Natural killer cell treated with Interleukin-12 subunit alpha and Interleukin-12 subunit beta and Interleukin-15 and Interleukin-18, amount 100 ng/mL, for 72 hours (primary cell): ENCODE data around the gene NEB. TPM values are rescaled to one million over a fixed set of nuclear protein-coding genes. Genes with fewer than 3 reads are reported as not detected.

Experiments used
- ATAC-seq, 2 donors: fragments of 150-1000 bp; cut with Tn5 transposase in 1 of 2; sonication (Bioruptor Pico), chemical (Tn5 transposase) in 1 of 2; 2 replicates each; pipeline ENCODE4 v1.10.0; 2021
- DNase-seq: peaks from one replicate; pipeline ENCODE4 v3.0.0; 2022; ENCODE audit warnings: low spot score
- H3K27ac Mint-ChIP-seq, 2 donors: 1 replicate in 1 of 2; 2 replicates in 1 of 2; pipeline ENCODE4 v1.8.0; 2022; ENCODE audit warnings: mixed read lengths in 2 of 2, mild to moderate bottlenecking in 1 of 2, moderate library complexity in 1 of 2
- H3K27me3 Mint-ChIP-seq, 2 donors: 1 replicate in 1 of 2; 2 replicates in 1 of 2; pipeline ENCODE4 v1.8.0; 2022; ENCODE audit warnings: mixed read lengths in 2 of 2
- H3K36me3 Mint-ChIP-seq: one replicate; pipeline ENCODE4 v1.8.0; 2022; ENCODE audit warnings: mixed read lengths
- H3K4me1 Mint-ChIP-seq, 2 donors: 1 replicate in 1 of 2; 2 replicates in 1 of 2; pipeline ENCODE4 v1.8.0; 2022; ENCODE audit warnings: low read depth in 2 of 2, mixed read lengths in 2 of 2, mild to moderate bottlenecking in 1 of 2
- H3K4me3 Mint-ChIP-seq: one replicate; pipeline ENCODE4 v1.8.0; 2022; ENCODE audit warnings: mixed read lengths
- H3K9me3 Mint-ChIP-seq: 2 replicates; pipeline ENCODE4 v1.8.0; 2022; ENCODE audit warnings: mixed read lengths
- total RNA-seq, 2 donors: library from RNA; stranded (reverse); gene quantifications; one replicate each; pipeline ENCODE4 v1.2.3, GENCODE V29; 2022

Gene NEB
- 1 to 10 TPM in 1 of 2 donors, under 1 TPM in 1; 0.31 to 2.3 TPM for total RNA-seq

- H3K4me1 Mint-ChIP-seq = peaks cover 9% of the 10 kb centered on the region in 2 donors
- H3K9me3 Mint-ChIP-seq = no peaks in the 10 kb centered on the region
- no peaks in the 10 kb centered on the region for H3K36me3 Mint-ChIP-seq
- H3K4me3 Mint-ChIP-seq = no peak within 1 kb of the TSS
- no peak within 1 kb of the TSS for H3K27ac Mint-ChIP-seq
- H3K27me3 Mint-ChIP-seq = no peaks in the 10 kb centered on the region
- ATAC-seq = no peak
- DNase-seq = no peak
Measured at GRCh38 chr2:151733771-151734672, at the start of gene NEB. NEB (minus strand) TSS chr2:151734476; CDS start chr2:151733156, 1,320 bp downstream.

GRCh38 chr2:151783133-151783520 lies 48.9 kb upstream of the NEB start:
- DNase-seq (no peak), ATAC-seq (no peak)
- H3K4me1 Mint-ChIP-seq = peaks cover 0 to 9% of the 10 kb centered on the region in 2 donors
- H3K27me3 Mint-ChIP-seq = no peaks in the 10 kb centered on the region
- peaks cover 3% of the 10 kb centered on the region for H3K9me3 Mint-ChIP-seq
- H3K4me3 Mint-ChIP-seq = no peak overlapping the region
- peaks cover 16% of the 10 kb centered on the region for H3K36me3 Mint-ChIP-seq
- no peak overlapping the region for H3K27ac Mint-ChIP-seq

DNA sequence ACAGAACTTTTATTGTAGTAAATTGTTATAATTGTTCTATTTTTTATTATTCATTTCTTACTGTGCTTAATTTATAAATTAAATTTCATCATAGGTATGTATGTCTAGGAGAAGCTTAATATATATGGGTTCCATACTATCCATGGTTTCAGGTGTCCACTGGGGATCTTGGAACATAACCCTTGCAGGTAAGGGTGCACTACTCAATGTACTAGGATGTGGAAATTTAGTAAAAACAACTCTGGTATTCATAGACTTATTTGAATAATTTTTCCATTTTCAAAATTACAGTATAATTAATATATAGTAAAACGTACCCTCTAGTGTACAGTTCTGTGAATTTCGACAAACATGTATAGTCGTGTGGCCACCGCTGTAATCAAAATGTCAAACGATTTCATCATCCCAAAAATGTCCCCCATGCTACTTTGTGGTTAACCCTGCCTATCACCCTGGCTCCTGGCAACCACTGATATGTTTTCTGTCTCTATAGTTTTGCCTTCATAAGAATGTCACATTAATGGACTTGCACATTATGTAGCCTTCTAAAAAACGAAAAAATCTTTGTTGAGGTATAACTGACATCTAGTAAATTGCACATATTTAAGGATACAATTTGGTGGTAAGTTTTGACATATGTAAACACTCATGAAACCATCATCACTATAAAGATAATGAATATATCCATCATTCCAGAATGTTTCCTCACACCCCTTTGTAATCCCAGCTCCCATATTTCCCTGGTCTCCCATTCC lies 48.3 kb upstream of the NEB start:
- DNase-seq (no peak), ATAC-seq (no peak)
- Mint-ChIP-seq H3K4me1 (peaks cover 0 to 9% of the 10 kb centered on the region in 2 donors), H3K27me3 (no peaks in the 10 kb centered on the region), H3K27ac (no peak overlapping the region), H3K36me3 (peaks cover 19% of the 10 kb centered on the region), H3K9me3 (peaks cover 3% of the 10 kb centered on the region), H3K4me3 (no peak overlapping the region)

DNA sequence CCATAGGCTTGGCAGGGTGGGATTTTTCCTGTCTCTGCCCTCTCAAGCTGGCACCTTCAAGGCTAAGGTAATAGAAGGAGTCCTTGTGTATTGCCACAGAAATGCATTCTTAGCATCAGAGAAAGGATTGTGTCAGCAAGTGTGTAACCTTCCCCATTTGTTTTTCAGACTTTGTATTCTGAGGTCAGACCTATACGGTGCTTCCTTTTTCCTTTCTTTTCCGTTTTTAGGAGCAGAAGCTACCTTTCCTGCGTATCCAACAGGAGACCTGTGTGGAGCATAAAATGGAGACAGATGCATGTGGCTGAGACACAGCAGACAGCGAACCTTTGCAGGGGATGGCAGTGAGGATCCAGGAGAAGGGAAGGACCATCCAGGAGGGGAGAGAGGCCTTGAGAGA lies 47.4 kb upstream of the NEB start:
- Mint-ChIP-seq H3K27me3 (no peaks in the 10 kb centered on the region), H3K4me3 (no peak overlapping the region), H3K4me1 (peaks cover 0 to 9% of the 10 kb centered on the region in 2 donors), H3K36me3 (peaks cover 19% of the 10 kb centered on the region), H3K27ac (no peak overlapping the region), H3K9me3 (peaks cover 3% of the 10 kb centered on the region)
- no peak for DNase-seq
- no peak for ATAC-seq

GRCh38 chr2:151780938-151781337 lies 46.7 kb upstream of the NEB start:
- Mint-ChIP-seq H3K36me3 (peaks cover 19% of the 10 kb centered on the region), H3K27ac (no peak overlapping the region), H3K9me3 (peaks cover 3% of the 10 kb centered on the region), H3K4me1 (peaks cover 0 to 9% of the 10 kb centered on the region in 2 donors), H3K4me3 (no peak overlapping the region), H3K27me3 (no peaks in the 10 kb centered on the region)
- DNase-seq (no peak), ATAC-seq (no peak)

GRCh38 chr2:151777935-151778334 lies 43.7 kb upstream of the NEB start:
- ATAC-seq (no peak), DNase-seq (no peak)
- Mint-ChIP-seq H3K27me3 (no peaks in the 10 kb centered on the region), H3K9me3 (peaks cover 3% of the 10 kb centered on the region), H3K27ac (no peak overlapping the region), H3K4me3 (no peak overlapping the region), H3K36me3 (peaks cover 15% of the 10 kb centered on the region), H3K4me1 (peaks cover 0 to 4% of the 10 kb centered on the region in 2 donors)

DNA sequence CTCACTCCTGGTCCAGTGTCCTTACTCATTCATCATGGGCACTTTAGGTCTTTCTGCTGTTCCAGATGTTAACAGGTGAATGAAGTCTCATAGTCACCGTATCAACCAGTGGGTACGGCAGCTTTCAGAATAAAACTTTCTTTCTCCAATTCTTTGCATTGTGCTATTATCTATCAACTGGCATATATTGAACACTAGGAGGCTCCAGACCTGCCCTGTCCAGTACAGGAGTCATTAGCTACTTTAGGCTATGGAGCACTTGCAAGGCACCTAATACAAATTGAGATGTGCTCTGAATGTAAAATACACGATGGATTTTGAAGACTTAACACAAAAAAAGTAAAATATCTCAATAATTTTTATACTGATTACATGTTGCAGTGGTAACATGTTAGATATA lies 43.2 kb upstream of the NEB start:
- Mint-ChIP-seq H3K9me3 (peaks cover 3% of the 10 kb centered on the region), H3K27ac (no peak overlapping the region), H3K4me3 (no peak overlapping the region), H3K36me3 (peaks cover 15% of the 10 kb centered on the region), H3K27me3 (no peaks in the 10 kb centered on the region), H3K4me1 (no peaks in the 10 kb centered on the region)
- DNase-seq (no peak), ATAC-seq (no peak)

DNA sequence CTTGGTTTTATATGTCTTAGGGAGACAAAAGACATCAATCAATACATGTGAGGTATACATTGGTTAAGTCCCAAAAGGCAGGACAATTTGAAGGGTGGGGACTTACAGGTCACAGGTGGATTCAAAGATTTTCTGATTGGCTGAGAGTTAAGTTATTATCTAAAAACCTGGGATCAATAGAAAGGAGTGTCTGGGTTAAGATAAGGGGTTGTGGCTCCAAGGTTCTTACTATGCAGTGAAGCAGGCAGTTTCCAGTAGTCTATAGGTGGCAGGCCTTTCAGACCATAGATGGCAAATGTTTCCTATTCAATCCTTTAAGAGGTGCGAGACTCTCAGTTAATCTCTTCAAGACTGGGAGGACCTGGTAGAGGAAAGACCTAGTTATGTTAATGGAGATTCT lies 42.1 kb upstream of the NEB start:
- H3K4me3 Mint-ChIP-seq = no peak overlapping the region
- no peaks in the 10 kb centered on the region for H3K4me1 Mint-ChIP-seq
- H3K36me3 Mint-ChIP-seq = peaks cover 15% of the 10 kb centered on the region
- DNase-seq (no peak), ATAC-seq (no peak)
- H3K9me3 Mint-ChIP-seq = peaks cover 3% of the 10 kb centered on the region
- H3K27ac Mint-ChIP-seq = no peak overlapping the region
- H3K27me3 Mint-ChIP-seq = no peaks in the 10 kb centered on the region

DNA sequence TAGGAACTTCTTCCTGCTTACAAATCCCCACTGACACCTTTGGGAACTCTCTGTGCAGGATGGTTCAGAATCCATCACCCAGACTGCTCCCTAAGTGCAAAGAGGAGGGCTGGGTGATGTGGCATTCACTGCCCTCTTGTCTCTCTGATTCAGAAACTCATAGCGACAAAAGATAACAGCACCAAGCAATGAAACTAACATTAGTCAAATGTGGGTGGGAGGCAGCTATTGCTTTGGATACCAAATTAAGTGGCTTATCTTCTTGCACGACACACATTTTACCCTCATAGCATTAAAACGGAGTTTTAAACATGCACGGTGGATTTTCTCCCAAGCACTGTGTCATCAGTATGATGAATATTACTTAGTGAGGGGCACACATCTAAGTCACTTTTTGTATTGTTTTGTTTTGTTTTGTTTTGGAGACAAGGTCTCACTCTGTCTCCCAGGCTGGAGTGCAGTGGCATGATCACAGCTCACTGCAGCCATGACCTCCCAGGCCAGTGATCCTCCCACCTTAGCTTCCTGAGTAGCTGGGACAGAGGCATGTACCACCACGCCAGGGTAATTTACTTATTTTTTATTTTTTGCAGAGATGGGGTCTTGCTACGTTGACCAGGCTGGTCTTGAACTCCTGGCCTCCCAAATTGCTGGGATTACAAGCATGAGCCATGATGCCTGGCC lies 40.9 kb upstream of the NEB start:
- DNase-seq (no peak), ATAC-seq (no peak)
- no peak overlapping the region for H3K27ac Mint-ChIP-seq
- no peaks in the 10 kb centered on the region for H3K27me3 Mint-ChIP-seq
- no peak overlapping the region for H3K4me3 Mint-ChIP-seq
- peaks cover 3% of the 10 kb centered on the region for H3K9me3 Mint-ChIP-seq
- H3K36me3 Mint-ChIP-seq = peaks cover 15% of the 10 kb centered on the region
- H3K4me1 Mint-ChIP-seq = no peaks in the 10 kb centered on the region

DNA sequence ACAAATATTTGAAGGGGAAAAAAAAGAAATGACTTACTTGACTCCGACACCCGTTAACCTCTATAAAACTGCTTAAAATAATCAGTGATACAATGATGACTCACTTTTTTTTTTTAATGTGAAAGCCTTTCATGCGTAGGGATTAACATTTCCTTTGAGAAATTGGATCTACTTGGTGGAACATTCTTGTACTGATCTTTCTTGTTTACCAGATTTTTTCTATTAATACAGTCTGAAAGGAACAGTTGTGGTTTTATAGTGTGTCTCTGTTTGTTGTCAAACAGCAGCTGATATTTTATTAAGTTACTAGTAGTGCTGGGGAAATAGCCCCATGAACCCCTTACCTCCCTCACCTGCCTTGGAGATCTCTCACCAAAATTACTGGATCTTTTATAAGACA lies 40.2 kb upstream of the NEB start:
- Mint-ChIP-seq H3K4me3 (no peak overlapping the region), H3K4me1 (no peaks in the 10 kb centered on the region), H3K27ac (no peak overlapping the region), H3K27me3 (no peaks in the 10 kb centered on the region), H3K36me3 (peaks cover 10% of the 10 kb centered on the region), H3K9me3 (peaks cover 3% of the 10 kb centered on the region)
- ATAC-seq (no peak), DNase-seq (no peak)

- no peak overlapping the region for H3K4me3 Mint-ChIP-seq
- H3K9me3 Mint-ChIP-seq = no peaks in the 10 kb centered on the region
- DNase-seq (no peak), ATAC-seq (no peak)
- peaks cover 5 to 8% of the 10 kb centered on the region in 2 donors for H3K4me1 Mint-ChIP-seq
- H3K36me3 Mint-ChIP-seq = no peaks in the 10 kb centered on the region
- no peaks in the 10 kb centered on the region for H3K27me3 Mint-ChIP-seq
- H3K27ac Mint-ChIP-seq = no peak overlapping the region
Measured at GRCh38 chr2:151771599-151772358, 37.5 kb upstream of the NEB start.

- Mint-ChIP-seq H3K27ac (no peak overlapping the region), H3K4me1 (peaks cover 13 to 16% of the 10 kb centered on the region in 2 donors), H3K27me3 (no peaks in the 10 kb centered on the region), H3K36me3 (no peaks in the 10 kb centered on the region), H3K4me3 (no peak overlapping the region), H3K9me3 (no peaks in the 10 kb centered on the region)
- DNase-seq = no peak
- no peak for ATAC-seq
Measured at GRCh38 chr2:151770995-151771394, 36.7 kb upstream of the NEB start.

DNA sequence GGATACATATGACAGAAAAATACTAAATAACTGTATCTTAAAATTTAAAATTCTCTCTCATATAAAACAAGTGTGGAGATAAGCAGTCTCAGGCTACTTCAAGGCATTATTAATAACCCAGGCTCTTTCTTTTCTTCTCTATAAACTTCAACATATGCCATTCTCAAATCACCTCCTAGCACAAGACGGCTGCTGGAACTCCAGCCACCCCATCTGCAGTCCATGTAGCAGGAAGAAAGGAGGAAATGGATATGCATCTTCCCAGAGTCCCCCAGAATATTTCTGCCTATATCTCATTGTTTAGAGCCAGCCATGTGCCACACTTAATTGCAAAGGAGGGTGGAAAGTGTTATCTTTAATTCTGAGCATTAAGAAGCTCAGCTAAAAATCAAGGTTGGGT lies 35.3 kb upstream of the NEB start:
- H3K4me1 Mint-ChIP-seq = peaks cover 23 to 28% of the 10 kb centered on the region in 2 donors
- DNase-seq (no peak), ATAC-seq (no peak)
- H3K9me3 Mint-ChIP-seq = no peaks in the 10 kb centered on the region
- no peak overlapping the region for H3K27ac Mint-ChIP-seq
- no peaks in the 10 kb centered on the region for H3K36me3 Mint-ChIP-seq
- H3K4me3 Mint-ChIP-seq = no peak overlapping the region
- H3K27me3 Mint-ChIP-seq = no peaks in the 10 kb centered on the region
